GM12878 (cell line): ENCODE results near the gene NTSR1. TPM values are rescaled to one million over a fixed set of nuclear protein-coding genes. Genes with fewer than 3 reads are reported as not detected.

Source experiments
- ATAC-seq: fragments of 200-7000 bp; cut with Tn5 transposase; 3 replicates; pipeline ENCODE4 v1.9.1; 2020; ENCODE audit warnings: mild to moderate bottlenecking, moderate library complexity
- BruUV-seq: library from RNA; stranded (reverse); fragments of 400-500 nt; replicated peaks from 2 replicates; lab custom pipeline; 2021; lab: Mats Ljungman, UMichigan
- CTCF ChIA-PET: fragments of 300-600 bp; sonication (Branson Sonifier 250); formaldehyde crosslinking; extraction: SDS; loops from one replicate; lab custom pipeline; 2021; ENCODE audit warnings: inconsistent platforms; lab: Yijun Ruan, JAX
- POLR2A ChIA-PET: fragments of 350-600 bp; formaldehyde crosslinking; extraction: SDS; loops from one replicate; lab custom pipeline; 2021; ENCODE audit warnings: inconsistent platforms; lab: Charles Lee
- RAD21 ChIA-PET: fragments of 300-600 bp; sonication (Branson Sonifier 250); formaldehyde crosslinking; loops from one replicate; lab custom pipeline; 2023; ENCODE audit warnings: antibody characterized with exemption; ENCODE audit not compliant: unreplicated experiment; lab: Charles Lee
- SMC1A ChIA-PET: fragments of 300-600 bp; sonication (Branson Sonifier 250); formaldehyde crosslinking; loops from one replicate; lab custom pipeline; 2023; ENCODE audit not compliant: unreplicated experiment, uncharacterized antibody; lab: Charles Lee
- DNase-seq: peaks from one replicate; pipeline ENCODE4 v3.0.0-alpha.2; 2011; ENCODE audit warnings: low read depth, low spot score
- FAIRE-seq: peaks from 3 replicates; lab custom pipeline; 2011; peaks lifted over from hg19 to GRCh38; lab: Jason Lieb, UNC
- H2AFZ ChIP-seq: 2 replicates; pipeline ENCODE4 v1.6.0; 2011; ENCODE audit warnings: low read depth, low read length, control low read depth; ENCODE audit not compliant: control insufficient read depth
- H3K27ac ChIP-seq: 2 replicates; pipeline ENCODE4 v1.5.1; 2011; ENCODE audit warnings: control low read depth; ENCODE audit not compliant: control insufficient read depth, insufficient read depth
- H3K27me3 ChIP-seq, 2 experiments: replicated peaks in 1 of 2; 2 replicates each; pipeline versions ENCODE4 v1.6.0 to v1.6.1; 2011; ENCODE audit warnings: low read length in 1 of 2; ENCODE audit not compliant: control insufficient read depth in 2 of 2, insufficient read depth in 2 of 2
- H3K36me3 ChIP-seq, 2 experiments: 2 replicates each; pipeline ENCODE4 v1.5.1; 2011; ENCODE audit warnings: low read length in 1 of 2; ENCODE audit not compliant: control insufficient read depth in 2 of 2, insufficient read depth in 2 of 2
- H3K4me1 ChIP-seq: 2 replicates; pipeline ENCODE4 v1.6.1; 2011; ENCODE audit warnings: mild to moderate bottlenecking, low read length, moderate library complexity, mixed read lengths; ENCODE audit not compliant: control insufficient read depth, insufficient read depth
- H3K4me2 ChIP-seq: 2 replicates; pipeline ENCODE4 v1.6.0; 2011; ENCODE audit warnings: control low read depth; ENCODE audit not compliant: control insufficient read depth, insufficient read depth
- H3K4me3 ChIP-seq: fragments of 200-600 bp; sonication (generic); 2 replicates; pipeline ENCODE4 v1.5.1; 2016
- H3K79me2 ChIP-seq: 2 replicates; pipeline ENCODE4 v1.6.0; 2011; ENCODE audit warnings: low read length; ENCODE audit not compliant: control insufficient read depth, insufficient read depth
- H3K9ac ChIP-seq: 2 replicates; pipeline ENCODE4 v1.8.0; 2011; ENCODE audit warnings: low read length, control low read depth, mixed read lengths; ENCODE audit not compliant: control insufficient read depth, insufficient read depth
- H3K9me3 ChIP-seq: replicated peaks from 3 replicates; pipeline ENCODE4 v1.5.1; 2011; ENCODE audit warnings: mild to moderate bottlenecking, low read length; ENCODE audit not compliant: control insufficient read depth, insufficient read depth
- H4K20me1 ChIP-seq: 2 replicates; pipeline ENCODE4 v1.6.0; 2011; ENCODE audit not compliant: control insufficient read depth, insufficient read depth
- ATF7 ChIP-seq: fragments of 450-650 bp; IDR thresholded peaks from 2 replicates; pipeline ENCODE4 v1.6.1; 2016; ENCODE audit warnings: low read depth, mild to moderate bottlenecking
- HCFC1 ChIP-seq: fragments of 150-350 bp; IDR thresholded peaks from 2 replicates; pipeline ENCODE4 v1.6.1; 2014; ENCODE audit warnings: low read length
- NR2F1 ChIP-seq: fragments of 450-650 bp; conservative IDR thresholded peaks from 2 replicates; pipeline ENCODE4 v1.6.1; 2017; ENCODE audit warnings: mild to moderate bottlenecking
- WGBS: methylation state at CpG from one replicate; pipeline ENCODE4 v1.1.6; 2016; ENCODE audit warnings: low lambda C conversion rate; ENCODE audit not compliant: insufficient replicate concordance, insufficient coverage; ENCODE audit errors: missing lambda C conversion rate; 5-methylcytosine and 5-hydroxymethylcytosine counted together
- in situ Hi-C: fragments of 300-500 bp; cut with MboI; formaldehyde crosslinking; loops from 9 replicates; pipeline ENCODE4 v1.14.3; 2018; ENCODE audit warnings: mixed read lengths
- intact Hi-C: fragments of 100-400 bp; cut with micrococcal nuclease; formaldehyde crosslinking; loops from one replicate; pipeline ENCODE4 v1.14.2; 2022; ENCODE audit not compliant: unreplicated experiment
- polyA plus RNA-seq, 11 experiments: library from polyadenylated mRNA; depleted of rRNA in 4 of 11; unstranded in 6 of 11; stranded (reverse) in 5 of 11; fragments of >200 nt; fragmentation: Nextera tagmentation in 4 of 11; fragmentation: Illumina TruSeq in 1 of 11; extraction: Ambion mirVana in 4 of 11; extraction: Trizol in 1 of 11; gene quantifications; 1 replicate in 1 of 11; 2 replicates in 10 of 11; pipeline versions ENCODE4 v1.2.1 to v1.2.3, GENCODE V29; 2011 to 2016; ENCODE audit warnings: inconsistent platforms in 2 of 11, missing spikeins in 2 of 11, low read depth in 1 of 11
- total RNA-seq, 4 experiments: library from RNA; depleted of rRNA in 3 of 4; stranded (reverse); fragments of >200 nt in 3 of 4; fragmentation: Illumina TruSeq in 1 of 4; extraction: Trizol in 1 of 4; gene quantifications; 2 replicates each; pipeline versions ENCODE4 v1.2.1 to v1.2.3, GENCODE V29; 2013 to 2021
- TF ChIP-seq, protein P1 (sequence below): IDR thresholded peaks from 2 replicates; pipeline ENCODE4 v1.6.1; 2012; ENCODE audit warnings: mild to moderate bottlenecking, low read depth, low read length
- TF ChIP-seq, protein P2 (sequence below): fragments of 150-350 bp; IDR thresholded peaks from 2 replicates; pipeline ENCODE4 v1.6.1; 2016; ENCODE audit warnings: low read depth, low read length

NTSR1 gene
- total and polyA plus RNA-seq, 10 of the 15 experiments (the other 5 are each of a cell fraction or from before 2014, with no cell fraction given), result not detected

DNA sequence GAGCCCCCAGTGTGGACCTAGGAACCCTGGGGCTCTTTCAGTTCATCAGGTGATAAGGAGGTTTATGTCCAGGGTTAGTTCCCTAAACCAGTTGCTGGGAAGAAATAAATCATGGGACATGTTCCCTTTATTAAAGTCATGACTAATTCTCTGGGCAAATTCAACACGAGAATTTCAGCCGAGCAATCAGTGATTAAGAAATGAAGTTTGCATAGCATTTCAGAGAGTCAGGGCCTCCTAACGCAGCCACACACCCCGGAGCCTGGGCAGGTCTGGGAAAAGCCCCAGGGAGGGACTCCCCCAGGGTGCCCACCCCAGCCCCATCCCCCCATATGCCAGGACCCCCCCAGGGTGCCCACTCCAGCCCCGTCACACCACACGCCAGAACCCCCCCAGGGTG, 46.2 kb upstream of the NTSR1 start (continued):
- TF ChIP-seq, protein P1, sequence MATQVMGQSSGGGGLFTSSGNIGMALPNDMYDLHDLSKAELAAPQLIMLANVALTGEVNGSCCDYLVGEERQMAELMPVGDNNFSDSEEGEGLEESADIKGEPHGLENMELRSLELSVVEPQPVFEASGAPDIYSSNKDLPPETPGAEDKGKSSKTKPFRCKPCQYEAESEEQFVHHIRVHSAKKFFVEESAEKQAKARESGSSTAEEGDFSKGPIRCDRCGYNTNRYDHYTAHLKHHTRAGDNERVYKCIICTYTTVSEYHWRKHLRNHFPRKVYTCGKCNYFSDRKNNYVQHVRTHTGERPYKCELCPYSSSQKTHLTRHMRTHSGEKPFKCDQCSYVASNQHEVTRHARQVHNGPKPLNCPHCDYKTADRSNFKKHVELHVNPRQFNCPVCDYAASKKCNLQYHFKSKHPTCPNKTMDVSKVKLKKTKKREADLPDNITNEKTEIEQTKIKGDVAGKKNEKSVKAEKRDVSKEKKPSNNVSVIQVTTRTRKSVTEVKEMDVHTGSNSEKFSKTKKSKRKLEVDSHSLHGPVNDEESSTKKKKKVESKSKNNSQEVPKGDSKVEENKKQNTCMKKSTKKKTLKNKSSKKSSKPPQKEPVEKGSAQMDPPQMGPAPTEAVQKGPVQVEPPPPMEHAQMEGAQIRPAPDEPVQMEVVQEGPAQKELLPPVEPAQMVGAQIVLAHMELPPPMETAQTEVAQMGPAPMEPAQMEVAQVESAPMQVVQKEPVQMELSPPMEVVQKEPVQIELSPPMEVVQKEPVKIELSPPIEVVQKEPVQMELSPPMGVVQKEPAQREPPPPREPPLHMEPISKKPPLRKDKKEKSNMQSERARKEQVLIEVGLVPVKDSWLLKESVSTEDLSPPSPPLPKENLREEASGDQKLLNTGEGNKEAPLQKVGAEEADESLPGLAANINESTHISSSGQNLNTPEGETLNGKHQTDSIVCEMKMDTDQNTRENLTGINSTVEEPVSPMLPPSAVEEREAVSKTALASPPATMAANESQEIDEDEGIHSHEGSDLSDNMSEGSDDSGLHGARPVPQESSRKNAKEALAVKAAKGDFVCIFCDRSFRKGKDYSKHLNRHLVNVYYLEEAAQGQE, result no peak

GRCh38 chr20:62663145-62664018, 45.3 kb upstream of the NTSR1 start:
- intact Hi-C loops, result no loop called here
- BruUV-seq, result no TSS peak
- ChIA-PET CTCF (no interaction called here), POLR2A (no interaction called here), SMC1A (no interaction called here), RAD21 (no interaction called here)
- Histone ChIP-seq H3K4me3 (no peak overlapping the region), H3K9me3 (no peaks in the 10 kb centered on the region), H3K4me2 (no peak overlapping the region), H4K20me1 (no peaks in the 10 kb centered on the region), H3K9ac (no peak overlapping the region), H3K79me2 (no peaks in the 10 kb centered on the region), H2AFZ (no peak overlapping the region), H3K4me1 (peaks cover 8% of the 10 kb centered on the region)
- DNase-seq (no peak), ATAC-seq (no peak), FAIRE-seq (no peak)
- 81% methylated on average over 24 of the region's 24 CpGs for WGBS
- in situ Hi-C loops, result no loop called here
- no peak for TF ChIP-seq NR2F1
- TF ChIP-seq, protein P2, sequence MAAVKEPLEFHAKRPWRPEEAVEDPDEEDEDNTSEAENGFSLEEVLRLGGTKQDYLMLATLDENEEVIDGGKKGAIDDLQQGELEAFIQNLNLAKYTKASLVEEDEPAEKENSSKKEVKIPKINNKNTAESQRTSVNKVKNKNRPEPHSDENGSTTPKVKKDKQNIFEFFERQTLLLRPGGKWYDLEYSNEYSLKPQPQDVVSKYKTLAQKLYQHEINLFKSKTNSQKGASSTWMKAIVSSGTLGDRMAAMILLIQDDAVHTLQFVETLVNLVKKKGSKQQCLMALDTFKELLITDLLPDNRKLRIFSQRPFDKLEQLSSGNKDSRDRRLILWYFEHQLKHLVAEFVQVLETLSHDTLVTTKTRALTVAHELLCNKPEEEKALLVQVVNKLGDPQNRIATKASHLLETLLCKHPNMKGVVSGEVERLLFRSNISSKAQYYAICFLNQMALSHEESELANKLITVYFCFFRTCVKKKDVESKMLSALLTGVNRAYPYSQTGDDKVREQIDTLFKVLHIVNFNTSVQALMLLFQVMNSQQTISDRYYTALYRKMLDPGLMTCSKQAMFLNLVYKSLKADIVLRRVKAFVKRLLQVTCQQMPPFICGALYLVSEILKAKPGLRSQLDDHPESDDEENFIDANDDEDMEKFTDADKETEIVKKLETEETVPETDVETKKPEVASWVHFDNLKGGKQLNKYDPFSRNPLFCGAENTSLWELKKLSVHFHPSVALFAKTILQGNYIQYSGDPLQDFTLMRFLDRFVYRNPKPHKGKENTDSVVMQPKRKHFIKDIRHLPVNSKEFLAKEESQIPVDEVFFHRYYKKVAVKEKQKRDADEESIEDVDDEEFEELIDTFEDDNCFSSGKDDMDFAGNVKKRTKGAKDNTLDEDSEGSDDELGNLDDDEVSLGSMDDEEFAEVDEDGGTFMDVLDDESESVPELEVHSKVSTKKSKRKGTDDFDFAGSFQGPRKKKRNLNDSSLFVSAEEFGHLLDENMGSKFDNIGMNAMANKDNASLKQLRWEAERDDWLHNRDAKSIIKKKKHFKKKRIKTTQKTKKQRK, result no peak
- TF ChIP-seq HCFC1, result no peak
- no peak for TF ChIP-seq ATF7
- TF ChIP-seq, all 136 proteins: peak for 0
- no peak overlapping the region for H3K27ac ChIP-seq
- H3K27me3 ChIP-seq, result no peaks in the 10 kb centered on the region
- H3K36me3 ChIP-seq, result peaks cover 6 to 15% of the 10 kb centered on the region in 2 experiments; a peak in 3 of 4 replicates
